Stimulated activated CD4-positive, alpha-beta T cell treated with anti-CD3 and anti-CD28 coated beads, Interleukin-2, amount 100 ng/mL, for 24 hours (primary cell): ENCODE data around the gene IRAK2.
A peak's percentile ranks its signal among the peaks of the same experiment; 100 is the strongest.
"Not testable (repeated sequence)": the region's sequence is repeated elsewhere in the genome, so short reads cannot be mapped to it uniquely, and the experiment has no call there.

ENCODE experiments used
- DNase-seq, 2 donors: peaks; one replicate each; pipeline ENCODE4 v3.0.0-alpha.2; 2020

The IRAK2 gene, protein sequence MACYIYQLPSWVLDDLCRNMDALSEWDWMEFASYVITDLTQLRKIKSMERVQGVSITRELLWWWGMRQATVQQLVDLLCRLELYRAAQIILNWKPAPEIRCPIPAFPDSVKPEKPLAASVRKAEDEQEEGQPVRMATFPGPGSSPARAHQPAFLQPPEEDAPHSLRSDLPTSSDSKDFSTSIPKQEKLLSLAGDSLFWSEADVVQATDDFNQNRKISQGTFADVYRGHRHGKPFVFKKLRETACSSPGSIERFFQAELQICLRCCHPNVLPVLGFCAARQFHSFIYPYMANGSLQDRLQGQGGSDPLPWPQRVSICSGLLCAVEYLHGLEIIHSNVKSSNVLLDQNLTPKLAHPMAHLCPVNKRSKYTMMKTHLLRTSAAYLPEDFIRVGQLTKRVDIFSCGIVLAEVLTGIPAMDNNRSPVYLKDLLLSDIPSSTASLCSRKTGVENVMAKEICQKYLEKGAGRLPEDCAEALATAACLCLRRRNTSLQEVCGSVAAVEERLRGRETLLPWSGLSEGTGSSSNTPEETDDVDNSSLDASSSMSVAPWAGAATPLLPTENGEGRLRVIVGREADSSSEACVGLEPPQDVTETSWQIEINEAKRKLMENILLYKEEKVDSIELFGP

GRCh38 chr3:10164546-10165393, at the start of gene IRAK2:
Gene IRAK2, plus strand, starts transcription at chr3:10164919. Its CDS starts 36 bp downstream, at chr3:10164955.
- DNase-seq: peak; percentile 62 to 73

GRCh38 chr3:10115326-10116137, 49.2 kb upstream of the IRAK2 start, which contains the start of gene BRK1:
Gene BRK1, plus strand, starts transcription at chr3:10115675. Its CDS starts 27 bp downstream, at chr3:10115702.
- peak; percentile 93 to 95 for DNase-seq

DNA sequence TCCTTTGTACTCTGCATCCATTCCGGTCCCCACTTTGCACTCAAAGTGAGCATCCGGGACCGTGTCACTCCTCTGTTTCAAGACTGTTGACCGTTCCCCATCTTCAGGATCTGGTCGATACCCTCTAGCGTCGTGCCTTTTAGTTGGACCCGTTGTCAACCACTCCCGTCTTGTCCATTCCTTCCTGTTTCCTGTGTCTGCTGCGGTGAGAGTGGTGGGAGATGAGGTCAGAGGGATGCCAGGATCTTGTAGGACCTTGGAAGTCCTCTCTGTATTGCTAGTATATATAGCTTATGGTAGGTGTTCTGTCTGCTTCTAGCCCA, 48.6 kb upstream of the IRAK2 start:
- peak in 1 of 2 donors; percentile 28 for DNase-seq

DNA sequence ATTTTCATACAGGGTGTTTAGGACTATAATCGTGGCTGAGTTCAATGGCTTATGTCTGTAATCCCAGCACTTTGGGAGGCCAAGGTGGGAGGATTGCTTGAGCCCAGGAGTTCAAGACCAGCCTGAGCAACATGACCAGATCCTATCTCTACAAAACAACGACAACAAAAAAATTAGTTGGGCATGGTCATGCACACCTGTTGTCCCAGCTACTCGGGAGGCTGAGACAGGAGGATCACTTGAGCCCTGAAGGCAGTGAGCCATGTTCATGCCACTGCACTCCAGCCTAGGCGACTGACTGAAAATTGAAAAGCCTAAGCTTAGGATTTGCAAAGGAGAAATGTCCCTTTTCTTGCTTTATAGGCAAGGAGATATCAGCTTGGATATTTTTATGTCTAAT, 47.8 kb upstream of the IRAK2 start:
- no peak for DNase-seq

DNA sequence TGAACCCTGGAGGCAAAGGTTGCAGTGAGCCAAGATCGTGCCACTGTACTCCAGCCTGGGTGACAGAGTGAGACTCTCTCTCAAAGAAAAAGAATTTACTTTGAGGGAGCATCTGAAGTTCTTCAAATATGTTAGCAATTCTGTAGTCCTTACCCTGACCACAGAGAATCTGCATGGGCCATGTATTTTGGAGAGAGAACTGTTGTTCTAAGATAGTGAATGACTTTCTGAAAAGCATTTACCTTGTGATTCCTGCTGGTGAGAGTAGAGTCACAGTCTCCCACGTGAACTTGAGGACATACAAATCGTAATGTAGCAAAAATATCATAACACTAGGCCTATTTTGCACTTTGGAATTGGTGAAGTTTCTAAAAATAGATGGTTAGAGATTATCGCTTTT, 45.3 kb upstream of the IRAK2 start:
- no peak for DNase-seq

- DNase-seq: no peak
These were observed 43.7 kb upstream of the IRAK2 start for GRCh38 chr3:10121064-10121463.

- no peak for DNase-seq
These were observed 42.0 kb upstream of the IRAK2 start for GRCh38 chr3:10122724-10123123.

- DNase-seq: not testable (repeated sequence)
These were observed 28.8 kb upstream of the IRAK2 start for GRCh38 chr3:10135872-10136271.

- DNase-seq: no peak
These were observed 28.2 kb upstream of the IRAK2 start for GRCh38 chr3:10136426-10137005.

DNA sequence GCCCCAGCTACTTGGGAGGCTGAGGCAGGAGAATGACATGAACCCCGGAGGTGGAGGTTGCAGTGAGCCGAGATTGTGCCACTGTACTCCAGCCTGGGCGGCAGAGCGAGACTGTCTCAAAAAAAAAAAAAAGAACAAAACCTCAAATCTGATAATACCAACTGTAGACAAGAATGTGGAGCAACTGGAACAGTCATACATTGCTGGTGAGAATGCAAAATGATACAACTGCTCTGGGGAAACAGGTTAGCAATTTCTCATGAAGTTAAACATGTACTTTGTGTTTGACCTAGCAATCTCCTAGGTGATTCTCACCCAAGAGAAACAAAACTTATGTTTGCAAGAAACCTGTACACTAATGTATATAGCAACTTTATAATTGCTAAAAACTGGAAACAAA, 27.5 kb upstream of the IRAK2 start:
- no peak for DNase-seq

DNA sequence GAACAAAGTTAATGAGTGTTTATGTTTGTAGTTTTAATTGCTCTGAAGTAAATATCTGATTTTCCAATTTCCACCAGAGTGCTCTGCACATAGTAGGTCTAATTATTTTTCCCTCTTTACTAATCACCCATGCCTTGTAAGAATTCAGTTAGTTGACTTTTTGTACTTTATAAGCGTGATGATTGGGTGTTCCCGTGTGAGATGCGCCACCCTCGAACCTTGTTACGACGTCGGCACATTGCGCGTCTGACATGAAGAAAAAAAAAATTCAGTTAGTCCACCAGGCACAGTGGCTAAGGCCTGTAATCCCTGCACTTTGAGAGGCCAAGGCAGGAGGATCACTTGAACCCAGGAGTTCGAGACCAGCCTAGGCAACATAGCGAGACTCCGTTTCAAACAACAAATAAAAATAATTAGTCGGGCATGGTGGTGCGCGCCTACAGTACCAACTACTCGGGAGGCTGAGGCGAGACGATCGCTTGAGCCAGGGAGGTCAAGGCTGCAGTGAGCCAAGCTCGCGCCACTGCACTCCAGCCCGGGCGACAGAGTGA, 23.6 kb upstream of the IRAK2 start:
- no peak for DNase-seq

GRCh38 chr3:10142707-10143560, 21.8 kb upstream of the IRAK2 start:
- DNase-seq: peak; percentile 24 to 26

DNA sequence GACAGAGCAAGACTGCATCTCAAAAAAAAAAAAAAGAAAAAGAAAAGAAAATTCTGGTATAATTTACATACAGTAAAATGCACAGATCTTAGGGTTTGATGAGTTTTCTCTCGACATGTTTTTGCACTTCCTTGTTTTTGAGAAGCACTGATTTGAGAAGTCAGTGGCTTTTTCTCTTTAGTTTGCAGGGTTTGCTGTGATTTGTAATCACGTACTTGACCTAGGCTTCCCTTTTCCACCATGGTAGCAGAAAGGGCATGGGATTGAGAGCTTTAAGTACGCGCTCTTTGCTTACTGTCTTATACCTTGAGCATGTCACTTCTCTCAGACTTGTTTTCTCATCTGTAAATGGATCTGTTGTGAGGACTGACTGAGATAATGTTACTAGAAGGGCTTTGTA, 19.0 kb upstream of the IRAK2 start:
- DNase-seq: no peak

DNA sequence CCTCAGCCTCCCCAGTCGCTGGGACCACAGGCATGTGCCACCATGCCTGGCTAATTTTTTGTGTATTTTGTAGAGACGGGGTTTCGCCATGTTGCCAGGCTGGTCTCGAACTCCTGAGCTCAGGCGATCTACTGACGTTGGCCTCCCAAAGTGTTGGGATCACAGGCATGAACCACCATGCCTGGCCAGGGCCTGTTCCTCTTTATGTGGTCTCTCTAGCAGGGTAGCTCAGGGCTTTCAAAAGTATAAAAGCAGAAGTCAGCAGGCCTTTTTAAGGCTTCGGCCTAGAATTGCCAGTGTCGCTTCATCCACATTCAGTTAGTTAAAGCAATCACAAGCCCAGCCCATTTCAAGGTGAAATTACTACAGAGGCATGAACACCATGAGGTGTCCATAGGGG, 15.5 kb upstream of the IRAK2 start:
- no peak for DNase-seq

DNA sequence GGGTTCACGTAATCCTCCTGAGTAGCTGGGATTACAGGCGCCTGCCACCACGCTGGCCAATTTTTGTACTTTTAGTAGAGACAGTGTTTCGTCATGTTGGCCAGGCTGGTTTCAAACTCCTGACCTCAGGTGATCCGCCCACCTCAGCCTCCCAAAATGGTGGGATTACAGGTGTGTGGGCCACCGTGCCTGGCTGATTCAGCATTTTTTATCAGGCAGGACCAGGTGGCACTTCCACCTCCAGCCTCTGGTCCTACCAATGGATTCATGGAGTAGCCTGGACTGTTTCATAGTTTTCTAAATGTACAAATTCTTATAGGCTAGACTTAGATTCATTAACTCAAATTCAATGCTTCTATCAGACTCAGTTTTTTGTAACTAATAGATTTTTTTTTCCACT, 13.7 kb upstream of the IRAK2 start:
- no peak for DNase-seq

DNA sequence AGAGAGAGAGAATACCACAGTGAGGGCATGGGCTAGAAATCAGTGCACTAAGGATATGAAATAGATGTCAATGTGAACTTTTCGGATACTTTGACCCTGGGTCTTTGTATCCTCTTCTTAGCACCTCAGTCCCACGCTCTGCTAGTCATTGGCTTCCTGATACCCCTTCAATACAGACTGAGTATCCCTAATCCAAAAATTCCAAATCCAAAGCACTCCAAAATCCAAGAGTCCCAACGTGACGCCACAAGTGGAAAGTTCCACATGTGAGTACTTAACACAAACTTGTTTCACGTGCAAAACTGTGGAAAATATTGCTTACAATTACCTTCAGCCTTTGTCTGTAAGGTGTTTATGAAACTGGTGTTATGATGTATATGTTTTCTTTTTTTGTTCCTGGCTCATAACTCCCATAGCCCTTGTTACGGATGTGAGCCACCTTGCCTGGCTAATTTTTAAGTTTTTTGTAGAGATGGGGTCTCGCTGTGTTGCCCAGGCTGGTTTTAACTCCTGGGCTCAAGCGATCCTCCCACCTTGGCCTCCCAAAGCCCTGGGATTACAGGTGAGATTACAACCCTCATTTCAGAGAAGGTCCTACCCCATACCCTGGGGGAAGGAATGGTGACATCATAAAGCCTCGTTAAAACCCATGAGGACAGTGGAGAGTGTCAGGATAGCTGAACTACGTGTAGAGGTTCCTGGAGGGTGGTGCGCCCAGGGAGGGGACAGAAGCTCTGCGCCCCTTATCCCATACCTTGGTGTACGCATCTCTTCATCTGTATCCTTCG, 10.2 kb upstream of the IRAK2 start:
- DNase-seq: no peak

GRCh38 chr3:10155123-10155472, 9.6 kb upstream of the IRAK2 start:
- DNase-seq: no peak

GRCh38 chr3:10155658-10156057, 9.1 kb upstream of the IRAK2 start:
- no peak for DNase-seq

GRCh38 chr3:10157031-10157430, 7.7 kb upstream of the IRAK2 start:
- no peak for DNase-seq

- not testable (repeated sequence) for DNase-seq
These were observed 6.2 kb upstream of the IRAK2 start for GRCh38 chr3:10158555-10158954.
